Calu3 (cell line): ENCODE results near the gene SLC16A6. TPM values are rescaled to one million over a fixed set of nuclear protein-coding genes. Genes with fewer than 3 reads are reported as not detected.

ENCODE experiments used
- BruUV-seq: library from RNA; stranded (reverse); fragments of 400-500 nt; replicated peaks from 2 replicates; lab custom pipeline; 2021; lab: Mats Ljungman, UMichigan
- CTCF ChIA-PET: fragments of 300-600 bp; sonication (Branson Sonifier 250); formaldehyde crosslinking; loops from one replicate; lab custom pipeline; 2022; ENCODE audit warnings: antibody characterized with exemption; lab: Charles Lee
- DNase-seq: peaks from one replicate; pipeline ENCODE4 v3.0.0; 2022
- H3K27ac Mint-ChIP-seq: one replicate; pipeline ENCODE4 v1.8.0; 2022; ENCODE audit warnings: mixed read lengths; ENCODE audit not compliant: unreplicated experiment
- H3K27me3 Mint-ChIP-seq: one replicate; pipeline ENCODE4 v1.8.0; 2022; ENCODE audit warnings: mixed read lengths; ENCODE audit not compliant: unreplicated experiment
- H3K36me3 Mint-ChIP-seq: one replicate; pipeline ENCODE4 v1.8.0; 2022; ENCODE audit warnings: mild to moderate bottlenecking, moderate library complexity, mixed read lengths; ENCODE audit not compliant: insufficient read depth, unreplicated experiment
- H3K4me1 Mint-ChIP-seq: one replicate; pipeline ENCODE4 v1.8.0; 2022; ENCODE audit warnings: mild to moderate bottlenecking, low read depth, mixed read lengths; ENCODE audit not compliant: unreplicated experiment
- H3K4me3 Mint-ChIP-seq: one replicate; pipeline ENCODE4 v1.8.0; 2022; ENCODE audit warnings: mild to moderate bottlenecking, low read depth, moderate library complexity, mixed read lengths; ENCODE audit not compliant: unreplicated experiment
- H3K9me3 Mint-ChIP-seq: one replicate; pipeline ENCODE4 v1.8.0; 2022; ENCODE audit warnings: low read depth, mixed read lengths; ENCODE audit not compliant: unreplicated experiment
- CTCF ChIP-seq: fragments of 200-600 bp; IDR thresholded peaks from one replicate; pipeline ENCODE4 v1.8.0; 2022; ENCODE audit warnings: antibody characterized with exemption; ENCODE audit not compliant: unreplicated experiment
- intact Hi-C: fragments of 100-400 bp; cut with micrococcal nuclease; formaldehyde crosslinking; loops from one replicate; pipeline ENCODE4 v1.10.0; 2022; ENCODE audit not compliant: unreplicated experiment
- total RNA-seq: library from RNA; stranded (reverse); gene quantifications from 2 replicates; pipeline ENCODE4 v1.2.3, GENCODE V29; 2022

SLC16A6 gene
- total RNA-seq, 1 experiment from 2014 or later = 0.19 TPM

GRCh38 chr17:68324654-68325336, 33.9 kb upstream of the SLC16A6 start:
- DNase-seq = no peak
- CTCF ChIA-PET = interaction anchor here (0.5 kb wide), 1 partner anchor 111 kb away, joined by 3 read pairs; no protein-coding TSS in a partner anchor
- peaks cover 44% of the 10 kb centered on the region for H3K27me3 Mint-ChIP-seq
- no peak for TF ChIP-seq CTCF
- BruUV-seq = no TSS peak
- H3K27ac Mint-ChIP-seq = no peak overlapping the region
- H3K4me3 Mint-ChIP-seq = no peak overlapping the region
- H3K9me3 Mint-ChIP-seq = no peaks in the 10 kb centered on the region
- H3K4me1 Mint-ChIP-seq = no peaks in the 10 kb centered on the region
- no peaks in the 10 kb centered on the region for H3K36me3 Mint-ChIP-seq
- intact Hi-C loops = no loop called here

GRCh38 chr17:68324114-68324513, 33.2 kb upstream of the SLC16A6 start:
- Mint-ChIP-seq H3K36me3 (no peaks in the 10 kb centered on the region), H3K27me3 (peaks cover 37% of the 10 kb centered on the region), H3K27ac (no peak overlapping the region), H3K4me1 (no peaks in the 10 kb centered on the region), H3K9me3 (no peaks in the 10 kb centered on the region), H3K4me3 (no peak overlapping the region)
- TF ChIP-seq CTCF = no peak
- CTCF ChIA-PET = no interaction called here
- DNase-seq = no peak
- intact Hi-C loops = no loop called here
- no TSS peak for BruUV-seq

GRCh38 chr17:68322630-68323029, 31.7 kb upstream of the SLC16A6 start:
- Mint-ChIP-seq H3K27me3 (peaks cover 22% of the 10 kb centered on the region), H3K9me3 (no peaks in the 10 kb centered on the region), H3K4me3 (no peak overlapping the region), H3K27ac (no peak overlapping the region), H3K36me3 (no peaks in the 10 kb centered on the region), H3K4me1 (peaks cover 12% of the 10 kb centered on the region)
- BruUV-seq = no TSS peak
- intact Hi-C loops = no loop called here
- DNase-seq = no peak
- CTCF ChIA-PET = no interaction called here
- TF ChIP-seq CTCF = no peak

- H3K27me3 Mint-ChIP-seq = peaks cover 11% of the 10 kb centered on the region
- no peaks in the 10 kb centered on the region for H3K36me3 Mint-ChIP-seq
- H3K9me3 Mint-ChIP-seq = no peaks in the 10 kb centered on the region
- BruUV-seq = no TSS peak
- CTCF ChIA-PET = no interaction called here
- H3K27ac Mint-ChIP-seq = no peak overlapping the region
- intact Hi-C loops = no loop called here
- no peak overlapping the region for H3K4me3 Mint-ChIP-seq
- TF ChIP-seq CTCF = no peak
- peaks cover 12% of the 10 kb centered on the region for H3K4me1 Mint-ChIP-seq
- DNase-seq = no peak
These were observed 30.6 kb upstream of the SLC16A6 start for GRCh38 chr17:68321556-68321954.
